Peyer's patch (tissue), 4 donors: Measurements from ENCODE around the gene SLC16A8. TPM values are rescaled to one million over a fixed set of nuclear protein-coding genes. Genes with fewer than 3 reads are reported as not detected.

Experiments
- DNase-seq, 3 donors: peaks; one replicate each; pipeline ENCODE4 v3.0.0-alpha.2; 2017 to 2019
- H3K27ac ChIP-seq, 4 donors: fragments of 200-600 bp; sonication (generic); one replicate each; pipeline ENCODE4 v1.5.1; 2016 to 2019
- H3K27me3 ChIP-seq, 2 donors: fragments of 200-600 bp; sonication (generic); one replicate each; pipeline ENCODE4 v1.5.1; 2019
- H3K36me3 ChIP-seq, 3 donors: fragments of 200-600 bp; sonication (generic); one replicate each; pipeline ENCODE4 v1.5.1; 2016 to 2019
- H3K4me1 ChIP-seq, 4 donors: fragments of 200-600 bp; sonication (generic); one replicate each; pipeline ENCODE4 v1.5.1; 2016 to 2019
- H3K4me3 ChIP-seq, 4 donors: fragments of 200-600 bp; sonication (generic); 1 replicate in 3 of 4; 2 replicates in 1 of 4; pipeline ENCODE4 v1.5.1; 2016 to 2019; ENCODE audit warnings: mild to moderate bottlenecking in 1 of 4
- H3K9me3 ChIP-seq, 4 donors: fragments of 200-600 bp; sonication (generic); one replicate each; pipeline ENCODE4 v1.5.1; 2016 to 2019; ENCODE audit warnings: mild to moderate bottlenecking in 1 of 4
- CTCF ChIP-seq, 6 experiments: fragments of 450-650 bp in 4 of 6; fragments of 200-600 bp in 2 of 6; sonication (generic) in 1 of 6; IDR thresholded peaks; one replicate each; pipeline ENCODE4 v1.5.1; 2017 to 2019; ENCODE audit warnings: antibody characterized with exemption in 6 of 6, mild to moderate bottlenecking in 3 of 6, moderate library complexity in 1 of 6
- POLR2A ChIP-seq, 2 donors: fragments of 450-650 bp; IDR thresholded peaks; one replicate each; pipeline ENCODE4 v1.5.1; 2017; ENCODE audit warnings: antibody characterized with exemption in 2 of 2, mild to moderate bottlenecking in 2 of 2, moderate library complexity in 2 of 2
- total RNA-seq, 4 donors: library from RNA; depleted of rRNA; stranded (reverse); fragments of >200 nt; gene quantifications; one replicate each; pipeline ENCODE4 v1.1.0, GENCODE V29; 2016

The SLC16A8 gene
- total RNA-seq, 4 donors from 2014 or later, result not detected

- H3K27ac ChIP-seq, result no peak overlapping the region
- peaks cover 0 to 23% (median 0%) of the 10 kb centered on the region in 3 donors for H3K36me3 ChIP-seq
- H3K9me3 ChIP-seq, result no peaks in the 10 kb centered on the region
- H3K4me3 ChIP-seq, result no peak overlapping the region
- peaks cover 0 to 14% of the 10 kb centered on the region in 2 donors for H3K27me3 ChIP-seq
- no peak for DNase-seq
- TF ChIP-seq CTCF (IDR thresholded peaks at IDR 0.05), result no peak
- no peak for TF ChIP-seq POLR2A (IDR thresholded peaks at IDR 0.05)
- peaks cover 0 to 25% (median 10%) of the 10 kb centered on the region in 4 donors for H3K4me1 ChIP-seq
Measured at GRCh38 chr22:38078046-38078840, 5.7 kb downstream of the SLC16A8 start.

DNA sequence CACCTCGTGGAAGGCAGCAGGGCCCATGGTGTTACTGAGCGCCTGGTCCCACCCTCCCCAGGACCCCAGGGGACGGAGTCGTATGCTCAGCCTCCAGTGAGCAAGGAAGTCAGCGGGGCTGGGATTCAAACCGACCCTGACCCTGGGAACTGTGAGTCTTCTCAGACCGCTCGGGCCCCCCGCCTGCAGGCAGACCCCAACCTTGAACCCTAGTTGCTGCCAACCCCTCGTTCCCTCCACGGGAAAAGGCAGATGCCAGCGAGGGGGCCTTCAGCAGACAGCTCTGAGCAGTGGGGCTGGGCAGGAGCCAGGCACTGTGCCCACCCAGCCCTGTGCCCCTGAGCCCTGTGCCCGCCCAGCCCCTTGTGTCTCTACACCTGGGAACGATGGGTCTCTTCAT lies 6.4 kb downstream of the SLC16A8 start:
- Histone ChIP-seq H3K36me3 (peaks cover 0 to 29% (median 0%) of the 10 kb centered on the region in 3 donors), H3K4me1 (peaks cover 0 to 20% (median 10%) of the 10 kb centered on the region in 4 donors), H3K4me3 (no peak overlapping the region), H3K27me3 (peaks cover 0 to 12% of the 10 kb centered on the region in 2 donors), H3K27ac (no peak overlapping the region), H3K9me3 (no peaks in the 10 kb centered on the region)
- no peak for DNase-seq
- TF ChIP-seq POLR2A (IDR thresholded peaks at IDR 0.05) (no peak), CTCF (IDR thresholded peaks at IDR 0.05) (no peak)

- H3K27ac ChIP-seq, result no peak overlapping the region
- H3K36me3 ChIP-seq, result peaks cover 0 to 34% (median 0%) of the 10 kb centered on the region in 3 donors
- H3K4me1 ChIP-seq, result peaks cover 0 to 15% (median 8%) of the 10 kb centered on the region in 4 donors
- peaks cover 0 to 8% of the 10 kb centered on the region in 2 donors for H3K27me3 ChIP-seq
- DNase-seq, result no peak
- TF ChIP-seq CTCF (IDR thresholded peaks at IDR 0.05) (no peak), POLR2A (IDR thresholded peaks at IDR 0.05) (no peak)
- H3K9me3 ChIP-seq, result no peaks in the 10 kb centered on the region
- H3K4me3 ChIP-seq, result no peak overlapping the region
Measured at GRCh38 chr22:38077096-38077495, 6.9 kb downstream of the SLC16A8 start.

DNA sequence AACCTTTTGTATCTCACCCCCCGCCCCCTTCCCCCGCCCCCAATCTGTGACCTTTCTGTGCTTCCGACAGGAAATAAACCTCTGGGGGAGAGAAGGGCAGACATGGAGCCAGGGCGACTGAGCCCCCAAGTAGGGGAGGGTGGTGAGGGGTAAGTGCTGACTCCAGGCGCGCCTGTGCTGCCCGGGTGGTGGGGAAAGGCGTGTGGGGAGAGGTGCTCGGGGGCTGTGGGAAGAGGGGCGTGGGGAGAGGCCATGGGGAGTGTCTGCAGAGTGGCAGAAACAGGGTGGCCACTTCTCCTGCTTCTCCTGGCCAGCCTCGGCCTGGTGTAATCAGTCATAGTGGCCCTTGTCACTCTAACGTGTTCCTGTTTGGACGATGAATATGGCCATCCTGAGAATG lies 8.0 kb downstream of the SLC16A8 start:
- Histone ChIP-seq H3K9me3 (no peaks in the 10 kb centered on the region), H3K4me3 (no peak overlapping the region), H3K27me3 (no peaks in the 10 kb centered on the region), H3K36me3 (peaks cover 0 to 45% (median 0%) of the 10 kb centered on the region in 3 donors), H3K27ac (no peak overlapping the region), H3K4me1 (peaks cover 0 to 4% (median 1%) of the 10 kb centered on the region in 4 donors)
- DNase-seq, result no peak
- no peak for TF ChIP-seq CTCF (IDR thresholded peaks at IDR 0.05)
- no peak for TF ChIP-seq POLR2A (IDR thresholded peaks at IDR 0.05)

DNA sequence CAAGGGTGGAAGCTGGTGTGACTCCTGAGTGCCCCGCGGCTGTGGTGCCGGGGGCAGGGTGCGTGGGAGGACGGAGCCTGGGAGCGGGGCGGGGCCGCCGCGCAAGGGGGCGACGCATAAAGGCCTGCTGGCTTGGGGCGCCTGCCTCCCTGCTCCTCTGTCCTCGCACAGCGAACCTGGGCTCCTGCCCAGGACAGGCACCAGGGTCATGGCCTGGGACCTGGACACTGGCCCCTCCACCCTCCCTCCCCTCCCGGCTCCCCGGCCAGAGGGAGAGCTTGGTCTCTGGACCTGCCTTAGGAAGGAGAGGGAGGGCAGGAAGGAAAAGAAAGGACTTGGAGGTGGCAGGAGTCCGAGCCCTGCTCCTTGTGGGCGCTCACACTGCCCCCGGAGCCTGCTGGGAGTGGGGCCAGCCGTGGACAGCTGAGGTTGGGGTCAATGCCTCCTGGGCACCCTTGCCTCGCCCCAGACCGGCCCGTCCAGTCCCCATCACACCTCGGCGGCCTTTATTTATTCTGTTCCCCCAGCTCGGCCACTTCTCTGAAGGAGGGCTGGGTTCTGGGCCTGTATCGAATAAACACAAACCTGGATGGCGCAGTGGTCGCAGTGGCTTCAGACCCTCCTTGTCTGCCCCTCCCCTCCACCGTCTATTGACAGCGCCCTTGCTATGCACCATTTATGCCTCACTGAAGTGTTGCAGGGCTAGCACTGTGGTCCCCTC lies 8.7 kb downstream of the SLC16A8 start:
- Histone ChIP-seq H3K27me3 (no peaks in the 10 kb centered on the region), H3K27ac (no peak overlapping the region), H3K9me3 (no peaks in the 10 kb centered on the region), H3K4me3 (no peak overlapping the region), H3K4me1 (no peaks in the 10 kb centered on the region), H3K36me3 (peaks cover 0 to 51% (median 0%) of the 10 kb centered on the region in 3 donors)
- TF ChIP-seq CTCF (IDR thresholded peaks at IDR 0.05) (no peak), POLR2A (IDR thresholded peaks at IDR 0.05) (no peak)
- DNase-seq, result no peak
